Cardiac fibroblast (primary cell): ENCODE measurements around the gene CCDC12.

Source experiments
- DNase-seq, 2 donors: peaks; one replicate each; pipeline versions ENCODE4 v3.0.0 to v3.0.0-alpha.2; 2010; ENCODE audit warnings: low read depth in 2 of 2
- H3K4me3 ChIP-seq, 2 donors: replicated peaks in 1 of 2; 1 replicate in 1 of 2; 2 replicates in 1 of 2; pipeline ENCODE4 v1.5.1; 2011; ENCODE audit warnings: low read depth in 2 of 2, low read length in 2 of 2, mild to moderate bottlenecking in 2 of 2, moderate library complexity in 1 of 2
- CTCF ChIP-seq: IDR thresholded peaks from one replicate; pipeline ENCODE4 v1.5.1; 2011; ENCODE audit warnings: low read depth, mild to moderate bottlenecking, low read length, inconsistent platforms

The CCDC12 gene

DNA sequence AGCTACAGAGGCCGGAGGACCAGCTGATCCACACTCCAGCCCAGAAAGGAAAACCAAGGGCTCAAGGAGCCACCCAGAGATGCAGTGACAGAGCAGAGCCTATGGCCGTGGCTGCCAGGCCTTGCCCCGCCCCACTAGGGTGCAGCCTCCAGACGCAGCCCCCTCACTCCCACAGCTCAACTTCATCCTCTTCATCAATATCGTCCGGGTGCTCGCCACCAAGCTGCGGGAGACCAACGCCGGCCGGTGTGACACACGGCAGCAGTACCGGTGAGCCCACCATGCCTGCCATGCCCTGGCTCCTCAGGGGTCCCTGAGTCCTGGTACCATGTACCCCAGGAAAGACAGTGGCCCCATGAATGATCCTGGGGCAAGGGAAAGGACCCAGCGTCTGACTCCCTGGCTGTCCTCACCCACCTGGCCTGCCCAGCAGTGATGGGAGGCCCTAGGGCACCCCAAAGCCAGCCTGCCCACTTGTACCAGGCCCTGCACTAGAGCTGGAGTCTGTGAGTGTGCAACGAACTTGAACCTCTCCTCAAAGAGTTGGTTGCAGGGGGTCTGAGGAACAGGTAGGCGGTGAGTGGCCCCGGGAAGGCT, 74.9 kb downstream of the CCDC12 start:
- no peak for TF ChIP-seq CTCF
- no peak overlapping the region for H3K4me3 ChIP-seq
- DNase-seq = no peak

- no peak for TF ChIP-seq CTCF
- DNase-seq = no peak
- no peak overlapping the region for H3K4me3 ChIP-seq
Measured at GRCh38 chr3:46901061-46901460, 75.5 kb downstream of the CCDC12 start.

DNA sequence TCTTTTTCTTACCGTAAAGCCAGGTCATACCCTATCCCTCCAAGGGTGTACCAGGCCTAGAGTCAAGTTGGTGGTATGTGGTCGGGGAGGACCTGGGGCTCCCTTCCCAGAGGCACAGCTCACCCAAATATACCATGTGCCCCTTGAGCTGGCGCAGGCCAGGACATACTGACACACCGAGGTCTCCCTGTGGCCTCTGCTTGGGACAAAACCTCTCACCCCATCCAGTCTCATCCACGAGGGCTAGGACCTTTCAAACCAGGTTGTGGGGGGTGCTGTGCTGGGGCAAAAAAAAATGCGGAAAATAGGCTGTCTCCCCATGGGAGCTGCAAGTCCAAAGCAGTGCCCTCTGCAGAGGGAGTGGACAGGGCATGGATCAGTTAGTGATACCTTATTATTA, 76.2 kb downstream of the CCDC12 start:
- TF ChIP-seq CTCF = no peak
- DNase-seq = no peak
- no peak overlapping the region for H3K4me3 ChIP-seq

DNA sequence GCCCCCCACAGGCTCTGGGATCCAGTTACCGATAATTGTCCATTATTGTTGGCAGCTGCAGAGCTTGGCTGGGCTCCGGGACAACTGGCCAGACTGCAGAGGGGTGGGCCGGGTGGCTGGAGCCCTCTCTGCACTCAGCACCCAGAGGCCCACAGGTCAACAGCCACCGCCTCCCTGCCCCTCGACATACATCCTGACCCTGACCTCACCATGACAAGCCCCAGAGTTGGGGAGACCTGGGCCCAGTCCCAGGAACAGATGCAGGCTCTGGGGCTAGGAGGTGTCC, 76.6 kb downstream of the CCDC12 start:
- no peak for DNase-seq
- no peak overlapping the region for H3K4me3 ChIP-seq
- TF ChIP-seq CTCF = no peak

DNA sequence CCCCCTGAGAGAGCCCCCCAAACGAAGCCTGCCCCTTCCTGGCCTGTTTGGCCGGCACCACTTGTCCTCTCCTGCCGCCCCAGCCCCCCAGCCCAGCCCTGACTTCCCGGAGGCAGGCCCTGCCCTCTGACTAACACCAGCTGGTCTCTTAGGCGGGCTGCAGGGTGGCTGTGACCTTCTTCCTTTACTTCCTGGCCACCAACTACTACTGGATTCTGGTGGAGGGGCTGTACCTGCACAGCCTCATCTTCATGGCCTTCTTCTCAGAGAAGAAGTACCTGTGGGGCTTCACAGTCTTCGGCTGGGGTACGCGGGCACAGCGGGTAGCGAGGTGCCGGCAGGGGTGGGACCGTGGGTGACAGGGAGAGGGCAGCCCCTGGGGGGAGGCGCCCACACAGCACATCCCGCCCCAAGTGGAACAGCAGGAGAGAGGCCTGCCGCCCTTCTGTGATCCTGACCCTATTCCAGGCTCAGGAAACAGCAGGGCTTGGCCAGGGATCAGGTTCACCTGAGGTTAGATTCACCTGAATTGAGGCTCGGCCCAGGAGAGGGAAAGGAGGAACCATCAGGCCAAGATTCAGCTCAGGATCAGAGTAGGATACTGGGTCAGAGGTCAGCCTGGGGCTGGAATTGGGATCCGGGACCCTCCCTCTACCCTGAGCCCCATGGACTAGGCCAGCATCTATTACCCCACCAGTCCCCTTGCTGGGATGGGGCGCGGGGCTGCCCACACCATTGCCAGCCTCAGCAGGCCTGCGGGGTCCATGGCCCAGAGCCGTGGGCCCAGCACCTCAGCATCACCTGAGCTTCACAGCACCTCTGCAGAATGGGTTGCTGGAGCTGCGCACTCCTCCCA, 77.2 kb downstream of the CCDC12 start:
- no peak for TF ChIP-seq CTCF
- H3K4me3 ChIP-seq = no peak overlapping the region
- no peak for DNase-seq

- no peak for DNase-seq
- TF ChIP-seq CTCF = no peak
- no peak overlapping the region for H3K4me3 ChIP-seq
Measured at GRCh38 chr3:46898321-46899150, 78.0 kb downstream of the CCDC12 start.
